Neuronal stem cell (in vitro differentiated cells): Measurements from ENCODE around the gene TFAP2B.

Experiments
- DNase-seq: peaks from one replicate; pipeline ENCODE4 v3.0.0-alpha.2; 2013; ENCODE audit warnings: low spot score
- H2AFZ ChIP-seq: one replicate; pipeline ENCODE4 v1.6.1; 2013; ENCODE audit warnings: mild to moderate bottlenecking, low read length, inconsistent platforms
- H2AK5ac ChIP-seq: 2 replicates; pipeline ENCODE4 v1.6.1; 2013; ENCODE audit warnings: low read depth, mild to moderate bottlenecking, inconsistent platforms, low read length, moderate library complexity, mixed read lengths
- H2BK120ac ChIP-seq: 2 replicates; pipeline ENCODE4 v1.6.1; 2013; ENCODE audit warnings: low read depth, mild to moderate bottlenecking, inconsistent platforms, low read length, moderate library complexity, mixed read lengths
- H2BK12ac ChIP-seq: one replicate; pipeline ENCODE4 v1.6.1; 2013; ENCODE audit warnings: low read length, inconsistent platforms
- H2BK15ac ChIP-seq: 2 replicates; pipeline ENCODE4 v1.6.1; 2013; ENCODE audit warnings: mild to moderate bottlenecking, low read length, inconsistent platforms, mixed read lengths
- H2BK5ac ChIP-seq: one replicate; pipeline ENCODE4 v1.6.1; 2013; ENCODE audit warnings: inconsistent platforms, mild to moderate bottlenecking, low read length, moderate library complexity
- H3K14ac ChIP-seq: one replicate; pipeline ENCODE4 v1.6.1; 2013; ENCODE audit warnings: low read length, inconsistent platforms
- H3K18ac ChIP-seq: 2 replicates; pipeline ENCODE4 v1.6.1; 2013; ENCODE audit warnings: low read length, inconsistent platforms
- H3K23ac ChIP-seq: 2 replicates; pipeline ENCODE4 v1.6.1; 2013; ENCODE audit warnings: low read depth, mild to moderate bottlenecking, mixed read lengths, low read length, inconsistent platforms; ENCODE audit not compliant: poor library complexity
- H3K27ac ChIP-seq: replicated peaks from 3 replicates; pipeline ENCODE4 v1.5.1; 2013; ENCODE audit warnings: low read length, inconsistent platforms
- H3K27me3 ChIP-seq, 3 experiments: 2 replicates each; pipeline ENCODE4 v1.6.1; 2013; ENCODE audit warnings: low read length in 3 of 3, mild to moderate bottlenecking in 2 of 3, inconsistent platforms in 1 of 3, low read depth in 1 of 3, mixed read lengths in 1 of 3, moderate library complexity in 1 of 3; ENCODE audit not compliant: control insufficient read depth in 3 of 3, insufficient read depth in 3 of 3
- H3K36me3 ChIP-seq, 2 donors: replicated peaks in 1 of 2; 2 replicates each; pipeline ENCODE4 v1.6.1; 2013; ENCODE audit warnings: low read length in 2 of 2; ENCODE audit not compliant: control insufficient read depth in 2 of 2, insufficient read depth in 2 of 2
- H3K4ac ChIP-seq: 2 replicates; pipeline ENCODE4 v1.6.1; 2013; ENCODE audit warnings: inconsistent platforms, mild to moderate bottlenecking, low read length, moderate library complexity
- H3K4me1 ChIP-seq, 2 donors: 1 replicate in 1 of 2; 2 replicates in 1 of 2; pipeline ENCODE4 v1.6.1; 2013; ENCODE audit warnings: low read length in 2 of 2, low read depth in 1 of 2; ENCODE audit not compliant: control insufficient read depth in 2 of 2, insufficient read depth in 1 of 2
- H3K4me2 ChIP-seq: one replicate; pipeline ENCODE4 v1.6.1; 2013; ENCODE audit warnings: mild to moderate bottlenecking, low read length, inconsistent platforms; ENCODE audit not compliant: insufficient read depth, poor library complexity, severe bottlenecking
- H3K4me3 ChIP-seq, 2 donors: 2 replicates each; pipeline ENCODE4 v1.5.1; 2013; ENCODE audit warnings: low read length in 2 of 2, mild to moderate bottlenecking in 2 of 2, inconsistent platforms in 1 of 2, moderate library complexity in 1 of 2
- H3K79me1 ChIP-seq: one replicate; pipeline ENCODE4 v1.6.1; 2013; ENCODE audit warnings: low read depth, mild to moderate bottlenecking, inconsistent platforms, low read length, moderate library complexity
- H3K9ac ChIP-seq: one replicate; pipeline ENCODE4 v1.6.1; 2013; ENCODE audit warnings: mild to moderate bottlenecking, low read depth, low read length, inconsistent platforms; ENCODE audit not compliant: poor library complexity
- H3K9me3 ChIP-seq, 2 donors: replicated peaks in 1 of 2; 2 replicates each; pipeline versions ENCODE3 to v1.6.1; 2013; ENCODE audit warnings: low read length in 2 of 2, mild to moderate bottlenecking in 2 of 2, inconsistent platforms in 1 of 2, low read depth in 1 of 2, mixed read lengths in 1 of 2, moderate library complexity in 1 of 2; ENCODE audit not compliant: control insufficient read depth in 2 of 2, insufficient read depth in 1 of 2
- H4K8ac ChIP-seq: one replicate; pipeline ENCODE4 v1.6.1; 2013; ENCODE audit warnings: low read depth, mild to moderate bottlenecking, inconsistent platforms, low read length, moderate library complexity
- H4K91ac ChIP-seq: one replicate; pipeline ENCODE4 v1.6.1; 2013; ENCODE audit warnings: low read length, low read depth, mild to moderate bottlenecking, inconsistent platforms; ENCODE audit not compliant: poor library complexity
- WGBS, 2 donors: extraction: QIAGEN DNeasy Blood & Tissue Kit; methylation state at CpG; one replicate each; pipeline ENCODE4 v1.1.7; 2013; ENCODE audit warnings: missing lambda C conversion rate in 2 of 2, mixed read lengths in 1 of 2; ENCODE audit not compliant: insufficient read length in 2 of 2, insufficient replicate concordance in 1 of 2; ENCODE audit errors: extremely low coverage in 2 of 2; 5-methylcytosine and 5-hydroxymethylcytosine counted together

The TFAP2B gene

GRCh38 chr6:50829049-50829448 lies 10.4 kb downstream of the TFAP2B start:
- Histone ChIP-seq H2AK5ac (no peak overlapping the region), H3K9me3 (no peaks in the 10 kb centered on the region), H3K4me2 (no peak overlapping the region), H3K9ac (no peak overlapping the region), H2AFZ (no peak overlapping the region), H3K4ac (no peak overlapping the region), H3K27me3 (peaks cover 7 to 76% (median 41%) of the 10 kb centered on the region in 3 experiments), H2BK5ac (no peak overlapping the region), H3K18ac (no peak overlapping the region), H3K4me3 (no peak overlapping the region), H2BK120ac (no peak overlapping the region), H4K91ac (no peak overlapping the region), H3K79me1 (no peaks in the 10 kb centered on the region), H2BK12ac (no peak overlapping the region), H3K14ac (no peak overlapping the region), H3K27ac (no peak overlapping the region), H3K4me1 (no peaks in the 10 kb centered on the region), H4K8ac (no peak overlapping the region), H3K23ac (no peak overlapping the region), H2BK15ac (no peak overlapping the region), H3K36me3 (no peaks in the 10 kb centered on the region)
- WGBS, 2 donors, result no CpG with 5 or more reads among the region's 2 CpGs
- DNase-seq, result no peak

DNA sequence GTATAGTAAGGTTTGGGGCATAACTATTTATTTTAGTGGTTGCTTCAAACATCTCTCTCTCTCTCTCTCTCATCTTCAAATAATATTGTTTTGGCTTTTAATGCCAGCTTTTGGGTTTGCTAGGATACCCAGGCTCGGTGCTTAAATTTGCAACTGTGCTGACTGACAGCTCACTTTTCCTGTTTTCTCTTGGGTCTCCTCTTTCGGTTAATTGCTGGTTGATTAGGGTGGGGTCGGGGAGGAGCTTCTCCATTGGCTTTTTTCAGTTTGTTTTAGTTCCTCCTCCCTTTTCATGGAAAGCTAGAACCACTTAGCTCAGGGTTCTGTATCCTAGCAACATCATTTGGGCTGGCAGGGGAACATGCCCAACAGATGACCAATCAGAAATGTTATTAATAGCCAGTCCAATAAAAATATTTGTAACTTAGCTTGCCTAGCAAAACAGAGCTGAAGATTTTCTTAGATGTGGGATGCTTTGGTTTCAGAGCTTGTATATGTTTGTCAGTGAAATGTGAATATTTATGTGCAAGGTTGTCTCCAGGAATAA lies 11.3 kb downstream of the TFAP2B start:
- no peaks in the 10 kb centered on the region for H3K79me1 ChIP-seq
- no peak overlapping the region for H3K4me2 ChIP-seq
- H3K23ac ChIP-seq, result no peak overlapping the region
- peaks cover 12 to 74% (median 36%) of the 10 kb centered on the region in 3 experiments for H3K27me3 ChIP-seq
- no peak overlapping the region for H2BK15ac ChIP-seq
- no peak overlapping the region for H3K4me3 ChIP-seq
- no peaks in the 10 kb centered on the region for H3K4me1 ChIP-seq
- no peak overlapping the region for H3K27ac ChIP-seq
- no peak overlapping the region for H2BK120ac ChIP-seq
- H2AK5ac ChIP-seq, result no peak overlapping the region
- H3K9me3 ChIP-seq, result no peaks in the 10 kb centered on the region
- no peak overlapping the region for H3K14ac ChIP-seq
- H2AFZ ChIP-seq, result no peak overlapping the region
- WGBS, 2 donors, result no CpG with 5 or more reads among the region's 3 CpGs
- H4K91ac ChIP-seq, result no peak overlapping the region
- DNase-seq, result no peak
- no peak overlapping the region for H3K9ac ChIP-seq
- no peak overlapping the region for H2BK12ac ChIP-seq
- no peak overlapping the region for H3K18ac ChIP-seq
- no peak overlapping the region for H3K4ac ChIP-seq
- H4K8ac ChIP-seq, result no peak overlapping the region
- no peak overlapping the region for H2BK5ac ChIP-seq
- no peaks in the 10 kb centered on the region for H3K36me3 ChIP-seq

DNA sequence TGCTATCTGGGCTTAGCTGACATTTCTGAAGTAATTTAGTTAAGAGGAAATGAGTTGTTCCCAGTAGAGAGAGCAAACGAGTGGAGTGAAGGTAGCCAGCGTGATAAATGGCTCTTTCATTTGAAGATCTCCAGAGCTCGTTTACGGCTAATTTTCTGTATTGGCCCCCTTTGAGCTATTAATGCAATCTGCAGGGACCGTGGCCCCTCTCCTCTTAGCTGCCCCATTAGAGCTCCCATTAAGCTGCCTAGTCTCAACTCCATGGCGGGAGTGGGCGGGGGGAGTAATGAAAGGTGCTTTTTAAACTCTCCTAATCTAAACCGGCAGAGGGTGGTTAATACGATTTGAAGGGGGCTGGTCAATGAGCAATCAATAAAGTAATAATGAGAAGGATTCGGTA lies 12.5 kb downstream of the TFAP2B start:
- Histone ChIP-seq H2BK120ac (no peak overlapping the region), H4K8ac (no peak overlapping the region), H2AK5ac (no peak overlapping the region), H2BK5ac (no peak overlapping the region), H3K36me3 (no peaks in the 10 kb centered on the region), H3K18ac (no peak overlapping the region), H2BK12ac (no peak overlapping the region), H3K14ac (no peak overlapping the region), H3K27me3 (peaks cover 10 to 76% (median 36%) of the 10 kb centered on the region in 3 experiments), H3K27ac (no peak overlapping the region), H3K4me3 (no peak overlapping the region), H4K91ac (no peak overlapping the region), H3K79me1 (no peaks in the 10 kb centered on the region), H3K9ac (no peak overlapping the region), H2BK15ac (no peak overlapping the region), H2AFZ (no peak overlapping the region), H3K9me3 (no peaks in the 10 kb centered on the region), H3K4me2 (no peak overlapping the region), H3K23ac (no peak overlapping the region), H3K4ac (no peak overlapping the region), H3K4me1 (no peaks in the 10 kb centered on the region)
- WGBS, 2 donors, result no CpG with 5 or more reads among the region's 10 CpGs
- no peak for DNase-seq

- Histone ChIP-seq H3K18ac (no peak overlapping the region), H3K14ac (no peak overlapping the region), H3K4ac (no peak overlapping the region), H4K91ac (no peak overlapping the region), H3K4me3 (no peak overlapping the region), H3K4me1 (no peaks in the 10 kb centered on the region), H2BK5ac (no peak overlapping the region), H3K79me1 (no peaks in the 10 kb centered on the region), H4K8ac (no peak overlapping the region), H3K9me3 (no peaks in the 10 kb centered on the region), H3K9ac (no peak overlapping the region), H3K27ac (no peak overlapping the region), H2AFZ (no peak overlapping the region), H3K27me3 (peaks cover 10 to 76% (median 36%) of the 10 kb centered on the region in 3 experiments), H3K23ac (no peak overlapping the region), H2AK5ac (no peak overlapping the region), H3K36me3 (no peaks in the 10 kb centered on the region), H3K4me2 (no peak overlapping the region), H2BK15ac (no peak overlapping the region), H2BK12ac (no peak overlapping the region), H2BK120ac (no peak overlapping the region)
- no CpG with 5 or more reads among the region's 1 CpG for WGBS, 2 donors
- no peak for DNase-seq
Measured at GRCh38 chr6:50832912-50833311, 14.2 kb downstream of the TFAP2B start.
